ENCODE data around the gene ROR1. TPM values are rescaled to one million over a fixed set of nuclear protein-coding genes. Genes with fewer than 3 reads are reported as not detected.

ROR1 gene
- total and polyA plus RNA-seq, 2 donors (not counting 3 experiments of a cell fraction or from before 2014, with no cell fraction given) = 2.6 to 3.5 TPM

- Histone ChIP-seq H3K4me1 (ENCODE audit: control insufficient read depth, extremely low read depth, insufficient read depth, low read length) (no peaks in the 10 kb centered on the region), H3K27ac (ENCODE audit: insufficient read depth, low read depth, low read length) (no peak overlapping the region), H3K9me1 (replicated peaks; ENCODE audit: control insufficient read depth, extremely low read depth, insufficient read depth, low read length) (no peaks in the 10 kb centered on the region), H3K9ac (replicated peaks; ENCODE audit: extremely low read depth, insufficient read depth, low read length) (no peak overlapping the region), H3K79me2 (ENCODE audit: control insufficient read depth, insufficient read depth, low read length) (no peaks in the 10 kb centered on the region), H3K27me3 (ENCODE audit: control insufficient read depth in 2 of 2, insufficient read depth in 2 of 2, low read length in 2 of 2) (no peaks in the 10 kb centered on the region), H3K4me2 (ENCODE audit: insufficient read depth, low read length) (no peak overlapping the region), H3K9me3 (replicated peaks; ENCODE audit: control insufficient read depth, insufficient read depth, low read length) (no peaks in the 10 kb centered on the region), H4K20me1 (replicated peaks; ENCODE audit: control insufficient read depth, extremely low read depth, insufficient read depth, low read length) (no peaks in the 10 kb centered on the region), H3K4me3 (replicated peaks in 1 of 3; ENCODE audit: insufficient read depth in 1 of 3, low read depth in 1 of 3, low read length in 3 of 3) (no peak overlapping the region), H2AFZ (ENCODE audit: low read depth, low read length) (no peak overlapping the region), H3K36me3 (ENCODE audit: control insufficient read depth in 2 of 2, extremely low read depth in 1 of 2, insufficient read depth in 2 of 2, low read length in 2 of 2) (no peaks in the 10 kb centered on the region)
- FAIRE-seq (no peak), DNase-seq (ENCODE audit: low read depth, low spot score) (no peak)
- BruUV-seq (replicated peaks) = no TSS peak
- TF ChIP-seq FOS (IDR thresholded peaks at IDR 0.05; ENCODE audit: borderline replicate concordance, insufficient read depth, low read length) (no peak), MAX (IDR thresholded peaks at IDR 0.05; ENCODE audit: insufficient read depth, insufficient read length) (no peak), POLR2AphosphoS5 (IDR thresholded peaks at IDR 0.05; ENCODE audit: insufficient read depth, low read depth, low read length) (no peak), GATA2 (IDR thresholded peaks at IDR 0.05; ENCODE audit: insufficient read depth, insufficient read length, low read depth, low read length) (no peak), EZH2 (IDR thresholded peaks at IDR 0.05; ENCODE audit: borderline replicate concordance, low read depth, low read length, severe bottlenecking) (no peak), POLR2A (IDR thresholded peaks at IDR 0.05; ENCODE audit: low read depth, low read length) (no peak), CTCF (IDR thresholded peaks at IDR 0.05; ENCODE audit: extremely low read depth in 1 of 2, insufficient read depth in 1 of 2, low read depth in 1 of 2, low read length in 2 of 2) (no peak), JUN (IDR thresholded peaks at IDR 0.05; ENCODE audit: borderline replicate concordance, insufficient read depth, insufficient read length, low read depth) (no peak), MYC (IDR thresholded peaks at IDR 0.05; ENCODE audit: low read depth, low read length) (no peak)
- CTCF ChIA-PET = interaction anchor here (3.7 kb wide), 1 partner anchor 200 kb away, joined by 37 read pairs; no protein-coding TSS in a partner anchor
- dilution Hi-C loops (cut with MboI; ENCODE audit: extremely low pct_ligation_motif_present, low sequenced_read_pairs) = no loop called here
- POLR2A ChIA-PET = no interaction called here
- intact Hi-C loops (cut with micrococcal nuclease) = loop anchor here (5.0 kb wide), 1 partner anchor 200 kb away; no protein-coding TSS in a partner anchor
Observed at GRCh38 chr1:63936801-63937200, 163.0 kb downstream of the ROR1 start.

All from endothelial cell of umbilical vein (primary cell).